ENCODE data around the gene GCHFR.

GCHFR gene

GRCh38 chr15:40775740-40776536 is 12.1 kb downstream of the GCHFR start:
- no peak for DNase-seq (ENCODE audit: low read depth in 2 of 2)

- DNase-seq (ENCODE audit: low read depth in 2 of 2) = no peak
These were observed 12.8 kb downstream of the GCHFR start for GRCh38 chr15:40776537-40777141.

- DNase-seq (ENCODE audit: low read depth in 2 of 2) = peak; percentile 68 to 73
These were observed 18.9 kb downstream of the GCHFR start for GRCh38 chr15:40782609-40783227.

GRCh38 chr15:40785164-40785563 is 21.3 kb downstream of the GCHFR start:
- no peak for DNase-seq (ENCODE audit: low read depth in 2 of 2)

- no peak for DNase-seq (ENCODE audit: low read depth in 2 of 2)
These were observed 21.9 kb downstream of the GCHFR start for GRCh38 chr15:40785814-40786213.

- peak; percentile 46 to 55 for DNase-seq (ENCODE audit: low read depth in 2 of 2)
These were observed 23.5 kb downstream of the GCHFR start for GRCh38 chr15:40787344-40787841.

- no peak for DNase-seq (ENCODE audit: low read depth in 2 of 2)
These were observed 24.1 kb downstream of the GCHFR start for GRCh38 chr15:40787991-40788390.

- DNase-seq (ENCODE audit: low read depth in 2 of 2) = no peak
These were observed 25.3 kb downstream of the GCHFR start for GRCh38 chr15:40789119-40789518.

GRCh38 chr15:40789999-40790398 is 26.1 kb downstream of the GCHFR start:
- DNase-seq (ENCODE audit: low read depth in 2 of 2) = no peak

- DNase-seq (ENCODE audit: low read depth in 2 of 2) = no peak
These were observed 26.9 kb downstream of the GCHFR start for GRCh38 chr15:40790718-40791117.

- DNase-seq (ENCODE audit: low read depth in 2 of 2) = no peak
These were observed 28.5 kb downstream of the GCHFR start for GRCh38 chr15:40792394-40792793.

GRCh38 chr15:40793216-40793989 is 29.5 kb downstream of the GCHFR start:
- DNase-seq (ENCODE audit: low read depth in 2 of 2) = no peak

GRCh38 chr15:40796041-40796440 is 32.2 kb downstream of the GCHFR start:
- DNase-seq (ENCODE audit: low read depth in 2 of 2) = no peak

- no peak for DNase-seq (ENCODE audit: low read depth in 2 of 2)
These were observed 32.6 kb downstream of the GCHFR start for GRCh38 chr15:40796512-40796911.

GRCh38 chr15:40799523-40799922 is 35.7 kb downstream of the GCHFR start:
- DNase-seq (ENCODE audit: low read depth in 2 of 2) = no peak

GRCh38 chr15:40803076-40803475 is 39.2 kb downstream of the GCHFR start:
- DNase-seq (ENCODE audit: low read depth in 2 of 2) = no peak

- no peak for DNase-seq (ENCODE audit: low read depth in 2 of 2)
These were observed 39.8 kb downstream of the GCHFR start for GRCh38 chr15:40803688-40804087.

GRCh38 chr15:40806672-40807027 is 42.8 kb downstream of the GCHFR start:
- DNase-seq (ENCODE audit: low read depth in 2 of 2) = no peak

- peak; percentile 92 to 94 for DNase-seq (ENCODE audit: low read depth in 2 of 2)
These were observed 43.4 kb downstream of the GCHFR start, which contains the start of the genes DNAJC17 and ZFYVE19 for GRCh38 chr15:40807028-40807887. Gene DNAJC17 (minus strand): TSS chr15:40807473. CDS start chr15:40807446, 27 bp downstream. Gene ZFYVE19 (plus strand): TSS chr15:40807089. CDS start chr15:40807590, 501 bp downstream.

GRCh38 chr15:40807888-40808461 is 44.1 kb downstream of the GCHFR start:
- no peak for DNase-seq (ENCODE audit: low read depth in 2 of 2)

Data from stimulated activated CD4-positive, alpha-beta T cell treated with anti-CD3 and anti-CD28 coated beads, Interleukin-1b, Interleukin-23, amount 100 ng/mL, for 4 hours (primary cell).